ENCODE measurements around the gene WBP2NL. TPM values are rescaled to one million over a fixed set of nuclear protein-coding genes. Genes with fewer than 3 reads are reported as not detected.

The WBP2NL gene
- total RNA-seq, 1 donor: 0.72 TPM

DNA sequence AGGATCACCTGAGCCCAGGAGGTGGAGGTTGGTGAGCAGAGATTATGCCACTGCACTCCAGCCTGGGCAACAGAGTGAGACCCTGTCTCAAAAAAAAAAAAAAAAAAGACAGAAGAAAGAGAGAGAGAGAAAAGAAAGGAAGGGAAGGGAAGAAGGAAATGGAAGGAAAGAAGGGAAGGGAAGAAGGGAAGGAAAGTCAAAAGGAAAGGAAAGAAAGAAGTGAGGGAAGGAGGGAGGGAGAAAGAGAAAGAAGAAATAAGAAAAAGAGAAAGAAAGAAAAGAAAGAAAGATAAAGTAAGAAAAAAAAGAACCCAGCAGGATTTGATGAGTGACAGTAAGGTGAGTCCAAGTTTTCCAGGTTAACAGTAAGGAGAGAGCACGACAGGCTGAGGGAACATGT, 19.6 kb downstream of the WBP2NL start:
- TF ChIP-seq CTCF (IDR thresholded peaks at IDR 0.05; ENCODE audit: extremely low read depth, low read depth, low read length): no peak
- H3K79me2 ChIP-seq (ENCODE audit: insufficient read depth, low read length): no peaks in the 10 kb centered on the region
- peaks cover 16% of the 10 kb centered on the region for H3K27me3 ChIP-seq (ENCODE audit: insufficient read depth, low read length)
- no peaks in the 10 kb centered on the region for H3K4me1 ChIP-seq (ENCODE audit: insufficient read depth, low read length)
- H3K36me3 ChIP-seq (ENCODE audit: insufficient read depth, low read length): no peaks in the 10 kb centered on the region
- no peak overlapping the region for H2AFZ ChIP-seq (ENCODE audit: low read length)
- no peak for DNase-seq (ENCODE audit: insufficient read length, low spot score, missing footprints)
- H4K20me1 ChIP-seq (ENCODE audit: insufficient read depth, low read length): no peaks in the 10 kb centered on the region
- H3K9me3 ChIP-seq (ENCODE audit: low read depth, low read length): no peaks in the 10 kb centered on the region
- H3K4me2 ChIP-seq (ENCODE audit: insufficient read depth, low read length): no peak overlapping the region
- no peak overlapping the region for H3K4me3 ChIP-seq (ENCODE audit: insufficient read depth, low read length)
- H3K27ac ChIP-seq (ENCODE audit: low read depth, low read length): no peak overlapping the region

GRCh38 chr22:42021571-42021970, 23.0 kb downstream of the WBP2NL start:
- no peaks in the 10 kb centered on the region for H3K4me1 ChIP-seq (ENCODE audit: insufficient read depth, low read length)
- H3K9me3 ChIP-seq (ENCODE audit: low read depth, low read length): no peaks in the 10 kb centered on the region
- no peak for TF ChIP-seq CTCF (IDR thresholded peaks at IDR 0.05; ENCODE audit: extremely low read depth, low read depth, low read length)

DNA sequence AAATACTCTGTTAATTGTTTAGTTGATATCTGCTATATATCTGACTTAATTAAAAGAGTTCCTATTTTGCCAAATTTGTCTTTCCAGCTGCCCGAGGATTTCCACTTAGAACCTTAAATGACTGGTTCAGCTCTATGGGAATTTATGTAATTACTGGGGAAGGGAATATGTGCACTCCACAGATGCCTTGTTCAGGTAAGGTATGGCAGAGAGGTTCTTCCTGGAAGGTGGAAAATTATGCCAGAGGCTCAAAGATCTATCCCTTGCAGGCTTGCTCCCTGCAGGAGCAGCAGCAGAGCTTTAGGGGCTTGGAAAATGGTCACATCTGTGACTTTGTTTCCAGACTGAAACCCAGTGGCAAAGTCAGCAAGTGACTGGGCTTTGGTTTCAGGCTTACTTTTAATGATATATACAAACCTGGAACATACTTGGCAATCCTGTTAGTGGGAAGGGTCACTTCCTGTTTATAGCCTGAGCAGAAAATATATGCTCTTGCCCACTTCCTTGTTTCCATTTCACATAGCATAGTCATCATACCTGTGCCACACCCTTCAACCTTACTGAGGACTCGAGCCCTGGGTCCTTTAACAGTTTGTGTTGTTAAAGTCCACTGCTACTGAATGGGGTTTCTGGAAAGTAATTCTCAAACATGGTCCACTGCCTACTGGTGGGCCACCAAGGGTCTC, 23.7 kb downstream of the WBP2NL start:
- no peak overlapping the region for H3K27ac ChIP-seq (ENCODE audit: low read depth, low read length)
- peaks cover 3% of the 10 kb centered on the region for H3K27me3 ChIP-seq (ENCODE audit: insufficient read depth, low read length)
- TF ChIP-seq CTCF (IDR thresholded peaks at IDR 0.05; ENCODE audit: extremely low read depth, low read depth, low read length): no peak
- no peak overlapping the region for H3K4me2 ChIP-seq (ENCODE audit: insufficient read depth, low read length)
- H2AFZ ChIP-seq (ENCODE audit: low read length): no peak overlapping the region
- H3K4me3 ChIP-seq (ENCODE audit: insufficient read depth, low read length): no peak overlapping the region
- H4K20me1 ChIP-seq (ENCODE audit: insufficient read depth, low read length): no peaks in the 10 kb centered on the region
- no peaks in the 10 kb centered on the region for H3K9me3 ChIP-seq (ENCODE audit: low read depth, low read length)
- H3K4me1 ChIP-seq (ENCODE audit: insufficient read depth, low read length): no peaks in the 10 kb centered on the region
- DNase-seq (ENCODE audit: insufficient read length, low spot score, missing footprints): no peak
- H3K79me2 ChIP-seq (ENCODE audit: insufficient read depth, low read length): no peaks in the 10 kb centered on the region
- no peaks in the 10 kb centered on the region for H3K36me3 ChIP-seq (ENCODE audit: insufficient read depth, low read length)

More at GRCh38 chr22:42021571-42021970, 23.0 kb downstream of the WBP2NL start:
- Histone ChIP-seq H3K27ac (ENCODE audit: low read depth, low read length) (no peak overlapping the region), H3K79me2 (ENCODE audit: insufficient read depth, low read length) (no peaks in the 10 kb centered on the region), H3K27me3 (ENCODE audit: insufficient read depth, low read length) (peaks cover 7% of the 10 kb centered on the region), H4K20me1 (ENCODE audit: insufficient read depth, low read length) (no peaks in the 10 kb centered on the region), H2AFZ (ENCODE audit: low read length) (no peak overlapping the region), H3K4me2 (ENCODE audit: insufficient read depth, low read length) (no peak overlapping the region), H3K36me3 (ENCODE audit: insufficient read depth, low read length) (no peaks in the 10 kb centered on the region), H3K4me3 (ENCODE audit: insufficient read depth, low read length) (no peak overlapping the region)
- DNase-seq (ENCODE audit: insufficient read length, low spot score, missing footprints): no peak

GRCh38 chr22:42025421-42025820, 26.8 kb downstream of the WBP2NL start:
- Histone ChIP-seq H3K4me1 (ENCODE audit: insufficient read depth, low read length) (no peaks in the 10 kb centered on the region), H3K9me3 (ENCODE audit: low read depth, low read length) (no peaks in the 10 kb centered on the region), H3K79me2 (ENCODE audit: insufficient read depth, low read length) (no peaks in the 10 kb centered on the region), H3K27me3 (ENCODE audit: insufficient read depth, low read length) (peaks cover 3% of the 10 kb centered on the region), H3K4me2 (ENCODE audit: insufficient read depth, low read length) (no peak overlapping the region), H3K36me3 (ENCODE audit: insufficient read depth, low read length) (no peaks in the 10 kb centered on the region), H3K4me3 (ENCODE audit: insufficient read depth, low read length) (no peak overlapping the region), H2AFZ (ENCODE audit: low read length) (no peak overlapping the region), H3K27ac (ENCODE audit: low read depth, low read length) (no peak overlapping the region), H4K20me1 (ENCODE audit: insufficient read depth, low read length) (no peaks in the 10 kb centered on the region)
- DNase-seq (ENCODE audit: insufficient read length, low spot score, missing footprints): no peak
- TF ChIP-seq CTCF (IDR thresholded peaks at IDR 0.05; ENCODE audit: extremely low read depth, low read depth, low read length): no peak
